ENCODE data around the gene GMIP.

The GMIP gene

GRCh38 chr19:19587771-19588170 lies 55.7 kb downstream of the GMIP start:
- no peak for DNase-seq (ENCODE audit: extremely low read depth, insufficient read length)
- H3K4me3 ChIP-seq (replicated peaks; ENCODE audit: low read depth, low read length) = no peak overlapping the region

GRCh38 chr19:19584356-19584755 lies 59.1 kb downstream of the GMIP start:
- Histone ChIP-seq H3K36me3 (ENCODE audit: control insufficient read depth, insufficient read depth, low read length) (peaks cover 5% of the 10 kb centered on the region), H3K27me3 (replicated peaks; ENCODE audit: control insufficient read depth, insufficient read depth, low read length) (no peaks in the 10 kb centered on the region), H3K4me3 (replicated peaks; ENCODE audit: low read depth, low read length) (no peak overlapping the region)
- no peak for TF ChIP-seq CTCF (IDR thresholded peaks at IDR 0.05; ENCODE audit: insufficient read depth, low read length, poor library complexity, severe bottlenecking)
- no peak for DNase-seq (ENCODE audit: extremely low read depth, insufficient read length)

More at GRCh38 chr19:19587771-19588170, 55.7 kb downstream of the GMIP start:
- Histone ChIP-seq H3K36me3 (ENCODE audit: control insufficient read depth, insufficient read depth, low read length) (no peaks in the 10 kb centered on the region; the same call in none of the 2 replicates), H3K27me3 (replicated peaks; ENCODE audit: control insufficient read depth, insufficient read depth, low read length) (no peaks in the 10 kb centered on the region)
- no peak for TF ChIP-seq CTCF (IDR thresholded peaks at IDR 0.05; ENCODE audit: insufficient read depth, low read length, poor library complexity, severe bottlenecking)

GRCh38 chr19:19582471-19582870 lies 61.0 kb downstream of the GMIP start:
- DNase-seq (ENCODE audit: extremely low read depth, insufficient read length) = no peak
- TF ChIP-seq CTCF (IDR thresholded peaks at IDR 0.05; ENCODE audit: insufficient read depth, low read length, poor library complexity, severe bottlenecking) = no peak
- Histone ChIP-seq H3K27me3 (replicated peaks; ENCODE audit: control insufficient read depth, insufficient read depth, low read length) (no peaks in the 10 kb centered on the region), H3K36me3 (ENCODE audit: control insufficient read depth, insufficient read depth, low read length) (peaks cover 5% of the 10 kb centered on the region), H3K4me3 (replicated peaks; ENCODE audit: low read depth, low read length) (no peak overlapping the region)

GRCh38 chr19:19581391-19581790 lies 62.1 kb downstream of the GMIP start:
- no peaks in the 10 kb centered on the region for H3K27me3 ChIP-seq (replicated peaks; ENCODE audit: control insufficient read depth, insufficient read depth, low read length)
- no peak for DNase-seq (ENCODE audit: extremely low read depth, insufficient read length)
- H3K36me3 ChIP-seq (ENCODE audit: control insufficient read depth, insufficient read depth, low read length) = peaks cover 5% of the 10 kb centered on the region
- no peak overlapping the region for H3K4me3 ChIP-seq (replicated peaks; ENCODE audit: low read depth, low read length)
- no peak for TF ChIP-seq CTCF (IDR thresholded peaks at IDR 0.05; ENCODE audit: insufficient read depth, low read length, poor library complexity, severe bottlenecking)

GRCh38 chr19:19580418-19580817 lies 63.0 kb downstream of the GMIP start:
- Histone ChIP-seq H3K27me3 (replicated peaks; ENCODE audit: control insufficient read depth, insufficient read depth, low read length) (no peaks in the 10 kb centered on the region), H3K36me3 (ENCODE audit: control insufficient read depth, insufficient read depth, low read length) (peaks cover 5% of the 10 kb centered on the region), H3K4me3 (replicated peaks; ENCODE audit: low read depth, low read length) (no peak overlapping the region)
- TF ChIP-seq CTCF (IDR thresholded peaks at IDR 0.05; ENCODE audit: insufficient read depth, low read length, poor library complexity, severe bottlenecking) = no peak
- DNase-seq (ENCODE audit: extremely low read depth, insufficient read length) = no peak

All from GM06990 (cell line).